IMR-90 (cell line): ENCODE results near the gene CFAP299. TPM values are rescaled to one million over a fixed set of nuclear protein-coding genes. Genes with fewer than 3 reads are reported as not detected.
A peak's percentile ranks its signal among the peaks of the same experiment; 100 is the strongest.

ENCODE experiments used
- ATAC-seq: fragments of 200-7000 bp; cut with Tn5 transposase; 2 replicates; pipeline ENCODE4 v1.9.1; 2020; ENCODE audit warnings: low read depth, mild to moderate bottlenecking, moderate library complexity
- BruUV-seq: library from RNA; stranded (reverse); fragments of 400-500 nt; replicated peaks from 2 replicates; lab custom pipeline; 2021; lab: Mats Ljungman, UMichigan
- CTCF ChIA-PET: fragments of 300-600 bp; formaldehyde crosslinking; extraction: SDS; loops from one replicate; lab custom pipeline; 2021; ENCODE audit warnings: antibody characterized with exemption; lab: Yijun Ruan, JAX
- POLR2A ChIA-PET: fragments of 300-600 bp; sonication (Branson Sonifier 250); formaldehyde crosslinking; loops from one replicate; lab custom pipeline; 2022; ENCODE audit warnings: antibody characterized with exemption; ENCODE audit not compliant: unreplicated experiment; lab: Charles Lee
- DNase-seq: peaks from one replicate; pipeline ENCODE4 v3.0.0; 2013
- H2AFZ ChIP-seq: replicated peaks from 2 replicates; pipeline ENCODE3; 2013; ENCODE audit warnings: low read length, mild to moderate bottlenecking; ENCODE audit not compliant: poor library complexity
- H2AK5ac ChIP-seq: 2 replicates; pipeline ENCODE4 v1.6.1; 2013; ENCODE audit warnings: low read depth, low read length, inconsistent platforms
- H2AK9ac ChIP-seq: replicated peaks from 2 replicates; pipeline ENCODE3; 2013; ENCODE audit warnings: mild to moderate bottlenecking, low read depth, low read length, moderate library complexity; ENCODE audit not compliant: poor library complexity
- H2BK120ac ChIP-seq: 2 replicates; pipeline ENCODE4 v1.6.1; 2013; ENCODE audit warnings: low read depth, low read length, inconsistent platforms
- H2BK15ac ChIP-seq: 3 replicates; pipeline ENCODE4 v1.6.1; 2013; ENCODE audit warnings: low read depth, low read length, inconsistent platforms
- H2BK20ac ChIP-seq: 2 replicates; pipeline ENCODE4 v1.6.1; 2013; ENCODE audit warnings: low read depth, mild to moderate bottlenecking, inconsistent platforms, low read length, moderate library complexity
- H2BK5ac ChIP-seq: 2 replicates; pipeline ENCODE4 v1.6.1; 2013; ENCODE audit warnings: mild to moderate bottlenecking, low read depth, low read length, inconsistent platforms; ENCODE audit not compliant: poor library complexity, severe bottlenecking
- H3K14ac ChIP-seq: replicated peaks from 2 replicates; pipeline ENCODE4 v1.6.1; 2013; ENCODE audit warnings: low read depth, low read length, inconsistent platforms
- H3K18ac ChIP-seq: 2 replicates; pipeline ENCODE4 v1.6.1; 2013; ENCODE audit warnings: low read depth, low read length, control low read depth
- H3K23ac ChIP-seq: 2 replicates; pipeline ENCODE4 v1.6.1; 2013; ENCODE audit warnings: low read depth, low read length, inconsistent platforms
- H3K27ac ChIP-seq: 2 replicates; pipeline ENCODE4 v1.5.1; 2013; ENCODE audit warnings: mild to moderate bottlenecking, control low read depth, low read length; ENCODE audit not compliant: insufficient read depth
- H3K27me3 ChIP-seq: 2 replicates; pipeline ENCODE4 v1.6.1; 2013; ENCODE audit warnings: low read length; ENCODE audit not compliant: control insufficient read depth, insufficient read depth
- H3K36me3 ChIP-seq: 2 replicates; pipeline ENCODE4 v1.6.1; 2013; ENCODE audit warnings: low read length, mixed read lengths; ENCODE audit not compliant: control insufficient read depth, insufficient read depth
- H3K4ac ChIP-seq: 2 replicates; pipeline ENCODE4 v1.6.1; 2013; ENCODE audit warnings: low read depth, low read length, inconsistent platforms
- H3K4me1 ChIP-seq: 2 replicates; pipeline ENCODE4 v1.6.1; 2013; ENCODE audit warnings: low read length, mixed read lengths; ENCODE audit not compliant: control insufficient read depth, insufficient read depth
- H3K4me2 ChIP-seq: 2 replicates; pipeline ENCODE4 v1.6.1; 2013; ENCODE audit warnings: low read depth, mild to moderate bottlenecking, control low read depth, low read length, moderate library complexity
- H3K4me3 ChIP-seq: 2 replicates; pipeline ENCODE4 v1.5.1; 2013; ENCODE audit warnings: low read depth, mild to moderate bottlenecking, control low read depth, low read length, moderate library complexity; ENCODE audit not compliant: insufficient read depth
- H3K56ac ChIP-seq: 2 replicates; pipeline ENCODE4 v1.6.1; 2013; ENCODE audit warnings: low read length, inconsistent platforms; ENCODE audit not compliant: insufficient read depth; ENCODE audit errors: extremely low read depth
- H3K79me1 ChIP-seq, 2 experiments: 2 replicates each; pipeline ENCODE4 v1.6.1; 2013; ENCODE audit warnings: low read length in 2 of 2, inconsistent platforms in 1 of 2, low read depth in 1 of 2
- H3K9ac ChIP-seq: 2 replicates; pipeline ENCODE4 v1.6.1; 2013; ENCODE audit warnings: low read depth, low read length, control low read depth
- H3K9me1 ChIP-seq: 2 replicates; pipeline ENCODE4 v1.6.1; 2013; ENCODE audit warnings: low read length, inconsistent platforms; ENCODE audit not compliant: insufficient read depth
- H3K9me3 ChIP-seq: 2 replicates; pipeline ENCODE4 v1.6.1; 2013; ENCODE audit warnings: low read length; ENCODE audit not compliant: control insufficient read depth, insufficient read depth
- H4K20me1 ChIP-seq: 2 replicates; pipeline ENCODE4 v1.6.1; 2013; ENCODE audit warnings: low read length, inconsistent platforms; ENCODE audit not compliant: insufficient read depth
- H4K5ac ChIP-seq: 2 replicates; pipeline ENCODE4 v1.6.1; 2013; ENCODE audit warnings: mild to moderate bottlenecking, low read depth, low read length, control low read depth
- H4K8ac ChIP-seq, 2 experiments: 2 replicates each; pipeline ENCODE4 v1.6.1; 2013; ENCODE audit warnings: low read depth in 2 of 2, low read length in 2 of 2, control low read depth in 1 of 2, inconsistent platforms in 1 of 2
- H4K91ac ChIP-seq: 2 replicates; pipeline ENCODE4 v1.6.1; 2013; ENCODE audit warnings: low read depth, low read length, inconsistent platforms; ENCODE audit not compliant: insufficient read depth
- CTCF ChIP-seq: conservative IDR thresholded peaks from 2 replicates; pipeline ENCODE4 v1.5.1; 2012; ENCODE audit warnings: mild to moderate bottlenecking, low read depth, low read length, improper control_type of control experiment
- RAD21 ChIP-seq: IDR thresholded peaks from 2 replicates; pipeline ENCODE4 v1.6.1; 2012; ENCODE audit warnings: low read length, improper control_type of control experiment
- RFX5 ChIP-seq: IDR thresholded peaks from 2 replicates; pipeline ENCODE4 v1.8.0; 2012; ENCODE audit warnings: low read depth, mild to moderate bottlenecking, low read length, moderate library complexity
- SMC3 ChIP-seq: fragments of 150-350 bp; IDR thresholded peaks from 2 replicates; pipeline ENCODE4 v1.6.1; 2016; ENCODE audit warnings: low read depth, mild to moderate bottlenecking, antibody characterized with exemption, low read length, moderate library complexity
- WGBS, 2 experiments: methylation state at CpG; one replicate each; pipeline versions ENCODE4 v1.1.5 to v1.1.7; 2013; ENCODE audit warnings: missing lambda C conversion rate in 2 of 2; ENCODE audit not compliant: insufficient read length in 1 of 2; ENCODE audit errors: extremely low coverage in 2 of 2; 5-methylcytosine and 5-hydroxymethylcytosine counted together
- dilution Hi-C: fragments of 300-500 bp; cut with HindIII; formaldehyde crosslinking; loops from one replicate; pipeline ENCODE4 v1.14.3; 2018; ENCODE audit warnings: low sequenced_read_pairs; ENCODE audit not compliant: unreplicated experiment
- in situ Hi-C: fragments of 300-500 bp; cut with MboI; formaldehyde crosslinking; loops from 3 replicates; pipeline ENCODE4 v1.14.3; 2019; ENCODE audit warnings: low sequenced_read_pairs, inconsistent platforms, mixed read lengths
- intact Hi-C: fragments of 100-400 bp; cut with micrococcal nuclease; formaldehyde crosslinking; loops from 2 replicates; pipeline ENCODE4 v1.10.0; 2022
- polyA plus RNA-seq, 3 experiments: library from polyadenylated mRNA; depleted of rRNA; stranded (reverse); fragments of >200 nt; gene quantifications; 2 replicates each; pipeline ENCODE4 v1.2.3, GENCODE V29; 2012; ENCODE audit warnings: low replicate concordance in 1 of 3
- total RNA-seq: library from RNA; depleted of rRNA; stranded (reverse); fragments of >200 nt; gene quantifications from 2 replicates; pipeline ENCODE4 v1.2.3, GENCODE V29; 2012

The CFAP299 gene
- total and polyA plus RNA-seq, 2 of the 4 experiments (the other 2 are of a cell fraction): 1.0 to 1.1 TPM

DNA sequence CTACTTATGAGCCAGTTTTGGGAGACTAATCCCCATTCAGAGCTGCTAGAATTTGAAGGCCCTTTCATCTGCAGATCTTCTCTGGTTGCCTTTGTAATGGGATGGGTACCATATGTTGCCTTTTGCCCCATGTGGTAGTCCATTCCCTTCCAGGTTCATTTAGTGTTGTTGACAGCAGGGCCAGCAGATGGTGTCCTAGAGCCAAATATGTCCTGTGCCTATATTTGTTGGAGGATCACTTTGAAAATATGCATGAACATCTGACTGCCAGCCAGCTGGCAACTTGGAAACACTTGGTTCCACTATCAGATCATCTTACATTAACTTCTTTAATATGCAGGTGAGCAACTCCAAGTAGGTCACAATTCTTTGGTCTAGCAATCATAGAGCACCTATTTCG lies 30.4 kb downstream of the CFAP299 start:
- H3K56ac ChIP-seq: no peak overlapping the region
- no peak overlapping the region for H2AFZ ChIP-seq
- no peak overlapping the region for H3K14ac ChIP-seq
- intact Hi-C loops (loop anchor here (1.0 to 10.0 kb wide), 4 partner anchors 249 to 1836 kb away; no protein-coding TSS in a partner anchor), dilution Hi-C loops (loop anchor here (25.0 kb wide), 1 partner anchor 621 kb away; no protein-coding TSS in a partner anchor), in situ Hi-C loops (no loop called here)
- H3K36me3 ChIP-seq: no peaks in the 10 kb centered on the region
- ChIA-PET POLR2A (no interaction called here), CTCF (interaction anchor here (0.6 to 1.7 kb wide), 12 partner anchors 29 to 683 kb away, joined by 3 to 9 read pairs (median 3); partner anchors contain the start of gene BMP3)
- no TSS peak for BruUV-seq
- 0 out of 2 replicates have a peak, but pooled peaks cover under 1% of the 10 kb centered on the region for H3K4me1 ChIP-seq
- H4K8ac ChIP-seq: no peak overlapping the region
- TF ChIP-seq SMC3 (peak; percentile 95), RFX5 (no peak), CTCF (peak; percentile 91), RAD21 (peak; percentile 92)
- H3K9ac ChIP-seq: no peak overlapping the region
- ATAC-seq: peak; percentile 94
- no peak overlapping the region for H2AK5ac ChIP-seq
- H3K9me1 ChIP-seq: no peaks in the 10 kb centered on the region
- H3K9me3 ChIP-seq: peaks cover 4% of the 10 kb centered on the region
- H4K20me1 ChIP-seq: no peaks in the 10 kb centered on the region
- H2BK15ac ChIP-seq: no peak overlapping the region
- no peak overlapping the region for H2AK9ac ChIP-seq
- H3K79me1 ChIP-seq: no peaks in the 10 kb centered on the region
- H3K18ac ChIP-seq: no peak overlapping the region
- no peak overlapping the region for H3K4me3 ChIP-seq
- H3K23ac ChIP-seq: no peak overlapping the region
- H4K91ac ChIP-seq: no peak overlapping the region
- H2BK5ac ChIP-seq: no peak overlapping the region
- no peak overlapping the region for H3K4me2 ChIP-seq
- no peak overlapping the region for H3K4ac ChIP-seq
- DNase-seq: peak; percentile 76
- no peak overlapping the region for H4K5ac ChIP-seq
- no CpG with 5 or more reads among the region's 1 CpG for WGBS, 2 experiments
- H2BK120ac ChIP-seq: no peak overlapping the region
- H2BK20ac ChIP-seq: no peak overlapping the region
- no peaks in the 10 kb centered on the region for H3K27me3 ChIP-seq
- no peak overlapping the region for H3K27ac ChIP-seq
